HG03060 (cell line): ENCODE data around the gene SYNGR4.

Experiments used
- ATAC-seq: cut with Tn5 transposase; IDR thresholded peaks from one replicate; pipeline ENCODE4 v1.9.1; 2021; ENCODE audit warnings: low read depth, moderate number of reproducible peaks; ENCODE audit not compliant: unreplicated experiment

SYNGR4 gene

DNA sequence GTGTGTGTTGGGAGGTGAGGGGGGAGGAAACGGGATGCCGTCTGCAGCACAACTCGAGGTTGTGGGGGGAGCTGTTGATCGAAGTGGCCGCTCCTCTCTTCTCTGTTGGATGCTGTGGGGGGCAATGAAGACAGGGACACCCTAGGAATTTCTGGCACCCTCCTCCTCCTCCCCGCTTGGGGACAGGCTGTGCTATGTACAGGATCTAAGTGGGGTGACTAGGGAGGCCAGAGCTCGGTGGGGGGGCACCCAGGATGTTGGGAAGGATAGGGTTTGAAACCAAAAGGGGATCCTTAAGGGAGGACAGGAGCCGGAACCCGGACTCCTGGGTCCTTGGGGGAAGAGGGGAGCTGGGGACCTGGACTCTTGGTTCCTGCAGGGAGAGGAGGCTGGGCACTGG is 31.3 kb downstream of the SYNGR4 start:
- ATAC-seq, result no peak

DNA sequence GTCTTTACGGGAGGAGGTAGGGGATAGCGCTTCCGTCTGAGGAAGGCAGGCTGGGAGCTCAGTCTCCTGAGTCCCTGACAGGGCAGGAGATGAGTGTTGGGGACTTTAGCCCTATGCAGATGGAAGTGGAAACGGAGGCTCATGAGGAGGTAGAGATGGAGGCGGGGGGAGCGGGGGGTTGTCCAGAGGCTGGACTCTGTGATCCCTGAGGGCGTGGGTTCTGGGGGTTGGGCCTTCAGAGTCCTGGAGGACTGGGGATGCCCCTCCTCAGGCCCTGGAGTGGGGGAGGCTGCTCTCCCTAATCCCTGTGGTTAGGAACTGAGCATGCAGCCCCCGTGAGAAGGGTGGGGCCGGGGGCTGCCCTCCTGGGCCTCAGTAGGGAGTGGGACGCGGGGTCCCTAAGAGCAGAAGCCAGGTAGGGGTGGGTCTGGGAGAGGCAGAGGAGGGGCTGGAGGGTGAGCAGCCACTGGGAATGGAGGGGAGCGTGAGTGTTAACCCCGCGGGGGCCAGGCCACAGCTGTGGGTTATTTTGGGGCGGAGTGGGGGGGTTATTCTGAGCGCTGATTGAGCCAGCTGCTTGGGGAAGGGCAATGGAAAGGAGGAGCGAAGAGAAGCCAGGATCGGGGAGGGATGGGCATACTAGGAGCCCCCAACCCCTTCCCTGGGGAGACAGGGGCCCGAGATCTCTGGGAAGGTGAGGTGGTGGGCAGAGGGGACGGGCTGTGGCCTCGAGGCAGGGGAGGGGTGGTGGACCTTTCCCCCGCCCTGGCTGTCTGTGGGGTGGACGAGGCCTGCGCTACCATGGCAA is 32.1 kb downstream of the SYNGR4 start:
- ATAC-seq, result no peak

DNA sequence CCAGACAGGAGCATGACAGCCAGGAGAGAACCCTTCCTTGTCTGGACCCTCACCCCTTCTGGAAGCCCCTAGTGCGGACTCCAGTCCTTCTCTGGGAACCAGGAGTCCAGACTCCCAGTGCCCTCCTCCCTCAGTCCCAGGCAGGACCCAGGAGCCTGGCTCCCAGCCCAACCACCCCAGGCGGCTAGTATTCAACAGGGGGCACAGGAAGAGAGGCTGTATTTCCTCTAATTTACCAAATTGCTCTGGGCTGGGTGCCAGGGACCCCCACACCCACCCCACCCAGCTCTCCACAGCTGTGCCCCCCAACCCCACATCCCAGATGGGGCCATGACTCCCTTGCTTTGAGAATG is 32.6 kb downstream of the SYNGR4 start:
- ATAC-seq, result no peak

DNA sequence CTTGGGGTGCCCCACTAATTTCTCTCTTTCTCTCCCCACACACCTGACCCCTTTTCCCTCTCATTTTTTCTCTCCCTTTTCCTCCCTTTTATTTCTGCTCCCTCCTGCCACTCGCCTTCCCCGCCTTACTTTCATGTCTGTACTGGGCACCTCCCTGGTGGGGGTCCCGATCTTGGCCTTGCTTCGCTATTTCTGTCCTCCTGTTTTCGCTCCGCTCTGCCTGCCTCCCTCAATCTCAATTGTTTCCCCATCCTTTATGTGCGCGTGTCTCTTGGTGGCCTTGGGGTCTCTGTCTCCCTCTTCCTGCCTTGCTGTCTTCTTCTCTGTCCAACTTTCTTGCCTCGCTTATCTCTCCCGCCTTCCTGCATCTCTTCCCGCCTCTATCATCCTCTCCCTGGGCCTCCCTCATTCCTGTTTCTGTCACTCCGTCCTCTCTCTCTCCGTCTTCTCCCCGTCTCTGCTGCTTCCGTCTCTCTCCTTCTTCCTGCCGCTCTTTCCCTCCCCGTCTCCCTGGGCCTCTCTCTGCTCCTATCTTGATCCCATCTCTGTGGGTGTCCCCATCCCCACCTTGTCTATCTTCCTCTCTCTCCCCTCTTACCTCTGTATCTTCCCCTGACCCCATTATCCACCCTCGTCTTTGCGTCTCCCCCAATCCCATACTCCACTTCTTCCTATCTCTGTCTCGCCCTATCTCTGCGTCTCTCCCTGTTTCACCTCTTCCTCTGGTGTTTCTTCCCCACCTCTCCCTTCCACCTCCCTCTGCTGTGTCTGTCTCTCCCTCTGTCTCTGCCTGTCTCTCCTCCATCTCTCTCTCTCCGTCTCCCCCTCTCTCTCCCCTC is 33.3 kb downstream of the SYNGR4 start:
- ATAC-seq, result no peak

DNA sequence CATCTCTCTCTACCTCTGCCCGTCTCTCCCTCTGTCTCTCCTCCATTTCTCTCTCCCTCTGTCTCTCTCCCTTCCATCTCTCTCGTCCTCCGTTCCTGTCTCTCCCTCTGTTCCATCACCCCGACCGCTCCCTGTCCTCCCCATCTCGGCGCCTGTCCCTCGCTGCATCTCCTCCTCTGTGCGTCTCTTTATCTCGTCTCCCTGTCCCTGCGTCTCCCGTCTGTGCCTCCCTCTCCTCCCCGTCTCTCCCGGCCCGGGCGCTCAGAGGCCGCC is 33.9 kb downstream of the SYNGR4 start:
- no peak for ATAC-seq

DNA sequence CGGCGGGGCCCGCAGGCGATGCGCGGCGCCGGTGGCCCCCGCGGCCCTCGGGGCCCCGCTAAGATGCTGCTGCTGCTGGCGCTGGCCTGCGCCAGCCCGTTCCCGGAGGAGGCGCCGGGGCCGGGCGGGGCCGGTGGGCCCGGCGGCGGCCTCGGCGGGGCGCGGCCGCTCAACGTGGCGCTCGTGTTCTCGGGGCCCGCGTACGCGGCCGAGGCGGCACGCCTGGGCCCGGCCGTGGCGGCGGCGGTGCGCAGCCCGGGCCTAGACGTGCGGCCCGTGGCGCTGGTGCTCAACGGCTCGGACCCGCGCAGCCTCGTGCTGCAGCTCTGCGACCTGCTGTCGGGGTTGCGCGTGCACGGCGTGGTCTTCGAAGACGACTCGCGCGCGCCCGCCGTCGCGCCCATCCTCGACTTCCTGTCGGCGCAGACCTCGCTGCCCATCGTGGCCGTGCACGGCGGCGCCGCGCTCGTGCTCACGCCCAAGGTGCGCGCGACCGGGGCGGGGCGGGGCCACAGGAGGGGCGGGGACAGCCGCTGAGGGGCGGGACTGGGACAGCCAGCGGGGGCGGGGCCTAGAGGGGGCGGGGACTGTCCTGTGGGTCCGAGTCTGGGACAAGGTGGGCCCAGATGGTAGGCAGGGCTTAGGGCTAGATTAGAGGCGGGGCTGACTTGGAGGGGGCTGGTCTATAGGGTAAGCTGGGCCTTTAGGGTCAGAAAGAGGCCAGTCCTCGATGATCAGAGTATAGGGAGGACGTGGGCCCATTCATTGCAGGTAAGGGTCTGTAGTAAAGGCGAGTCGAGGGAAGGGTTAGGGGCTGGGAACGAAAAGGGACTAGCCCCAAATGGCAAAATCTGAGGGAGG is 34.4 kb downstream of the SYNGR4 start:
- ATAC-seq, result no peak

DNA sequence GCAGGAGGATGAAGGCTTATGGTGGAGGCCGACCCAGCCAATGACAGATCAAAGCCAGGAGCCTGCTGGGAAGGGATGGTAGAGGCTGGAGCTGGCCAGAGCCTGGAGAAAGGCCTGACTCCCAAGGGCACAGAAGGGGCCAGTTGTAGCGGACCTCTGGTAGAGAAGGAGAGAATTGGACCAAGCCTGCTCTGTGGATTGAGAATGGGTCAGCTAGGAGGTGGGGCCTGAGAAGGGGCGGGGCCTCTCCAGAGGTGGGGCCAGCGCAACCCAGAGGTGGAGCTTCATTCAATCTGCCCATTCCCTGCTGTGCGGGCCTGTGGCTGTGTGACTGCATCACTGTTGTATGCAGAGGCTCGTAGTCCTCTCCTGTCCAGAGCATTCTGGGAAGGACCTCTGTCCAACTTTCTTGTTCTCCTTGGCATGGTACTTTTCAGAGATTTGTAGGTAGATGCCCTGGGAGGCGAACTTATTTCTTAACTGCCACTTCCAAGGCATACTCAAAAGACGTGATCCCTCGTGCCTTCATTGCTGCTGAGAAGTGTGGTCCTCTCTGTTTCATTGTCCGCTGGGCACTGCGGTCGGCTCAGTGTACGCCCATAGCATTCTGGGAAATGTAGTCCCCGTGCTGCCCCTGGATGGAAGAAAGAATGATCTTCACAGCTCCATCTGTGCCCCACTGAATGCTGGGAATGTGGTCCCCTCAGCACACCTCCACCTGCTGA is 36.0 kb downstream of the SYNGR4 start:
- ATAC-seq, result no peak

DNA sequence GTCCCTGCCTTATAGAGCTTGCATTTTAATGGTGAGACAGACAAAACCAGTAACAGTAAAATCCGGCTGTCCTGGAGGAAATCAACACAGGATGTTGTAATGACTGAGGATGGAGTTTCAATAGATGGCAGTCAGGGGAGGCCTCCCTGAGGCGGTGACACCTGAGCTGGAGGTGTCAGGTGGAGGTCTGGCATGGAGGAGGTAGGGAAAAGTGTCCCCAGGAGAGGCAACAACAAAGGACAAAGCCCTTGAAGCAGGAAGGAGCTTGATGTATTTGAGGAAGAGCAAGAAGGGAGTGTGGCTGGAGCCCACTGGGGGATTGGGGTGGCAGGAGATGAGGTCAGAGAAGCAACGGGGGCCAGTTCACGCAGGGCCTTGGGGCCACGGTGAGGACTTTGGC is 37.1 kb downstream of the SYNGR4 start:
- ATAC-seq, result no peak

DNA sequence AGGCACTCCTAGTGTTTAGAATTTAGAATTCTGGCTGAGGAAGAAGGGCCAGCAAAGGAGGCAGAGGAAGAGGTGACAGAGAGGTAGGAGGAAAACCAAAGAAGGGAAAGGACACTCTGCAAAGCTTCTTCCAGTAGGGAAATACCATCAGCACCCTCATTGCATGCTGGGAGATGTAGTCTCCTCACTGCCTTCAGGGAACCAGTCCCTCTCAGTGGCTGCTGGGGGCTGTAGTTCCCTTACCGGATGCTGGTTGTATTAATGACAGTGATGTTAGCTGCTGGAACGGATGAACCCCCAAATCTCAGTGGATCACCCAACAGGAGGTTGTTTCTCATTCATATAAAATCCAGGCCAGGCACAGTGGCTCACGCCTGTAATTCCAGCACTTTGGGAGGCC is 39.4 kb downstream of the SYNGR4 start:
- ATAC-seq, result no peak

DNA sequence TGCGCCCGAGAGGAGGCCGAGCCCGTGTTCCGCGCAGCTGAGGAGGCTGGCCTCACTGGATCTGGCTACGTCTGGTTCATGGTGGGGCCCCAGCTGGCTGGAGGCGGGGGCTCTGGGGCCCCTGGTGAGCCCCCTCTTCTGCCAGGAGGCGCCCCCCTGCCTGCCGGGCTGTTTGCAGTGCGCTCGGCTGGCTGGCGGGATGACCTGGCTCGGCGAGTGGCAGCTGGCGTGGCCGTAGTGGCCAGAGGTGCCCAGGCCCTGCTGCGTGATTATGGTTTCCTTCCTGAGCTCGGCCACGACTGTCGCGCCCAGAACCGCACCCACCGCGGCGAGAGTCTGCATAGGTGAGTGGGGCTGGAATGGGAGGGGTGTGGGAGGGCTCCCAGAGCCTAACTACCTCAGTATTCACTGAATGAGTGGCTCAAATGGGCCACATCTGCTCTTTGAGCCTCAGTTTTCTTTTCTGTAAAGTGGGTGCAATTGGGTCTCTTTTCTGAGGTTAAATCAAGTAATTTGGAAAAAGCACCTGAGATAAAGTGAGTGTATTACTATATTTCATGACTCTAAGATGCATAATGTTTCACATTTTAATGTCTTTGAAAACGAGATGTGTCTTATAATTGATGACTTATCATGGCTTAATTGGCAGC is 41.0 kb downstream of the SYNGR4 start:
- ATAC-seq, result no peak

DNA sequence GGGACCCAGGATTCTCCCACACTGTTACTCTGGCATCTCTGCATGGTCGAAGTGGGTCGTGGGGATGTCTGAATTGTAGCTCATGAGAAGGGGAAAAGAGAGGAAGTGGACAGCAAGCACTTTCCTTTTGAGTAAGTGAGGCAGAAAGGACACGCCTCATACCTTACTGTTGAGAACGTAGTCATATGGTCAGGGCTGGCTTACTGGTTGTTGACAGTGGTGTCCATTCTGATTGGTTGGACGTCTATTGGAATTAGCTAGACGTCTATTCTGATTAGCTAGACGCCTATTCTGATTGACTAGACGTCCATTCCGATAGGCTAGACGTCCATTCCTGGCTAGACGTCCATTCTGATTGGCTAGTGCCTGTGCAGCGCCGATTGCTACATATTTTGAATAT is 41.7 kb downstream of the SYNGR4 start:
- no peak for ATAC-seq

DNA sequence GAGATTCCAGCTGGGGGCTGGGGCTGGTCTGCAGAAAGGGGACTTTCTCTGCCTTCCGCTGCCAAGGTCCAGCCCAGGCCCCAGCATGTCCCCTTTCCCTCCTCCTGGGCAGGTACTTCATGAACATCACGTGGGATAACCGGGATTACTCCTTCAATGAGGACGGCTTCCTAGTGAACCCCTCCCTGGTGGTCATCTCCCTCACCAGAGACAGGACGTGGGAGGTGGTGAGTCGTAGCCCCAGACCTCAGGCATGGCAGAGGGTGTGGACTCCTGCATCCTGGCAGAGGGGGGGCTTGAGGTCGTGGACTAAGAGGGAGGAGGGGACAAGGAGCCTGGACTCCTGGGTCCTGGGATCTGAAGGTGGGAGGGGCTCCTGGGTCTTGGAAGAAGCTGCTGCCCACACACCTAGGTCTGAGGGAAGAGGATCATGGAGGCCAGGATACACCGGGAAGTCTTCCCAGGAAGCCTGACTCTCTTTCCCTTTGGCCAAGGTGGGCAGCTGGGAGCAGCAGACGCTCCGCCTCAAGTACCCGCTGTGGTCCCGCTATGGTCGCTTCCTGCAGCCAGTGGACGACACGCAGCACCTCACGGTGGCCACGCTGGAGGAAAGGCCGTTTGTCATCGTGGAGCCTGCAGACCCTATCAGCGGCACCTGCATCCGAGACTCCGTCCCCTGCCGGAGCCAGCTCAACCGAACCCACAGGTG is 49.9 kb downstream of the SYNGR4 start:
- no peak for ATAC-seq

DNA sequence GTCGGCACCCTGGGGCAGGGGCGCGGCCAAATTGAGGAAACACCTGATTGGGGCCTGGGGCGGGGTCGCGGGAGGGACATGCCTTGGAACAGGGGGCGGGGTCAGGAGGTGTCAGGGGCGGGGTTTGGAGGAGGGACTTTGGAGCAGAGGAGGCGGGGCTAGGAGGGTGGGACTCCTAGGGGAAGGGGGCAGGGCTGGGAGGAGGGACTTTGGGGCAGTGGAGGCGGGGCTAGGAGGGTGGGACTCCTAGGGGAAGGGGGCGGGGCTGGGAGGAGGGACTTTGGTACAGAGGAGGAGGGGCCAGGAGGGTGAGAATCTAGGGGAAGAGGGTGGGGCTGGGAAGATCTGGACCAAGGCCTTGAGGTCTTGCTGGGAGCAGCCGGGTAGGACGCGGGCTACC is 51.2 kb downstream of the SYNGR4 start:
- no peak for ATAC-seq

DNA sequence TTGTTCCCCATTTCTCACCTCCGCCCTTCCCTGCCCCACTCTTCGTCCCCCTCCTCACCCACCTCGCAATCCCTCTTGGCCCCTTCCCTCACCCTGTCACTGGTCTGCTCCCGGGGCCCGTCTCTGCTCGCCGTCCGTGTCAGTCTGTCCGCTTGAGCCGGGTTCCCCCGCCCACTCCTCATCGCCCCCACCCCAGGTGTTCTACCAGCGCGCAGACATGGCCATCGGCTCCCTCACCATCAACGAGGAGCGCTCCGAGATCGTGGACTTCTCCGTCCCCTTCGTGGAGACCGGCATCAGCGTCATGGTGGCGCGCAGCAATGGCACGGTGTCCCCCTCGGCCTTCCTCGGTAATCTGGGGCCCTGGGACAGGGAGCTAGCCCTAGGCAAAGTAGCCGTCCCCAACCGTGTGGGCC is 51.6 kb downstream of the SYNGR4 start:
- no peak for ATAC-seq

DNA sequence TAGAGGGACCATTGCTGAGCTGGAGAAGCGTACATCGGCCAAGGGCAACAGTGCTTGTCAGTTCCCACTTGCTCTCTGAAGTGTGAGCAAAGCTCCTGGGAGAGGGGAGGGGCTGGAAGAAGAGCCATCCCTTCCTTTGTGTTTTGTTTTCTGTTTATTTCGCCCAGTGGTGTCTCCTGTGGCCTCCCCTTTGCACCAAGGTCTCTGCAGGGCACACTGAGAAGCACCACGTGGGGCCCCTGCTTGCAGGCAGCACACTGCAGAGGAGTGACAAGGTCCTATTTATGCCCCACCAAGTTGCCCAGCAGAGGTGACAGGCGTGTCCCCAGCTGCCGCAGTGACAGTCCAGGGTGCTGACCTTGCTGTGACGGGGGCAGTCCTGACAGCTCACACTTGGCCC is 53.3 kb downstream of the SYNGR4 start:
- no peak for ATAC-seq

DNA sequence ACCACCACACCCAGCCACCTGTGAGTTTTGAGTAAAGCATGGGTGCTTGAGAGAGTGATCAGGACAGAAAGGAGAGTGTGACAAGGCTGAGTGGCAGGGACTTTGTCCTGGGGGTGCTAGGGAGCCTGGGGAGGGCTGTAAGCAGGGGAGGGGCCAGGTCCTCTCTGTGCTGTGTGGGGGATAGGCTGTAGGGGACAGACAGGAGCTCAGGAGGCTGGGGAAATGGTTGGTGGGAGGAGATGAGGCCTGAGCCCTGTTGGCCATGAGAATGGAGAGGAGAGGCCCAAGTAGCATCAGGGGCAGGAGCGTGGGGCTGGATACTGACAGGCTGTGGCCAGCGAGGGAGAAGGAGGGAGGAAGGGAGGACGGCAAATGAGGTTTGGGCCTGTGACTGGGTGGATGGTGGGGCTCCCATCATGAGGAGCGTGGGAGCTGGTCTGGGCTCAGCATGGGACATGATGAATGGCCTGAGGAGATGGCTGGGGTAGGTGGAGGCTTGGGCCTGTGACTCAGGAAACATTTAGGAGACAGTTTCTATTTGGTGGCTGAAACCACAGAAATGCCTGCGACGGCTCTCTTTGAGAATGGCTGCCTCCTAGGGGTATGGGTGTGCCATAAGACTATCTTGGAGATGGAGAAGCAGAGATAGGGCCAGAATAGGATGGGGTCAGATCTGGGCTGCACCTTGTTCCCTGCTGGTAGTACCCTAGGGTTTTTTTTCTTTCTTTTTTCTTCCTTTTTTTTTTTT is 54.3 kb downstream of the SYNGR4 start:
- no peak for ATAC-seq

DNA sequence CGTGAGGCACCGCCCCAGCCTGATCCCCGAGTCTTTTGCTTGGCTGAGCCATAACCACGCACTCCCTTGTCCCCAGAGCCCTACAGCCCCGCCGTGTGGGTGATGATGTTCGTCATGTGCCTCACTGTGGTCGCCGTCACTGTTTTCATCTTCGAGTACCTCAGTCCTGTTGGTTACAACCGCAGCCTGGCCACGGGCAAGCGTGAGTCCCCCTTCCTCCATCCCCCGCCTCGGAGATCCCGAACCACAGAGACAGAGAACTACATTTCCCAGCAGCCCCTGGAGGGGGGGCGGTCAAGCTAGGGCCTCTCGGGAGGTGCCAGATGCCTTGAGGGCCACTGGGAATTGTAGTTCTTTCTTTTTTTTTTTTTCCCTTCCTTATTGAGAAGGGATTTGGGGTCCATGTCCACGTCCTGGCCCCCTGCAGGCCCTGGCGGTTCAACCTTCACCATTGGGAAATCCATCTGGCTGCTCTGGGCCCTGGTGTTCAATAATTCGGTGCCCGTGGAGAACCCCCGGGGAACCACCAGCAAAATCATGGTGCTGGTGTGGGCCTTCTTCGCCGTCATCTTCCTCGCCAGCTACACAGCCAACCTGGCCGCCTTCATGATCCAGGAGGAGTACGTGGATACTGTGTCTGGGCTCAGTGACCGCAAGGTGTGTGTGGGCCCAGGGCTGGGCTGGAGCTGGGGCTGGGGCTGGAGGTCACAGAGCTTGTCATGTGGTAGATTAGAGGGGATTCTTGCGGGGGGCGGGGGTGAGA is 55.2 kb downstream of the SYNGR4 start:
- no peak for ATAC-seq

DNA sequence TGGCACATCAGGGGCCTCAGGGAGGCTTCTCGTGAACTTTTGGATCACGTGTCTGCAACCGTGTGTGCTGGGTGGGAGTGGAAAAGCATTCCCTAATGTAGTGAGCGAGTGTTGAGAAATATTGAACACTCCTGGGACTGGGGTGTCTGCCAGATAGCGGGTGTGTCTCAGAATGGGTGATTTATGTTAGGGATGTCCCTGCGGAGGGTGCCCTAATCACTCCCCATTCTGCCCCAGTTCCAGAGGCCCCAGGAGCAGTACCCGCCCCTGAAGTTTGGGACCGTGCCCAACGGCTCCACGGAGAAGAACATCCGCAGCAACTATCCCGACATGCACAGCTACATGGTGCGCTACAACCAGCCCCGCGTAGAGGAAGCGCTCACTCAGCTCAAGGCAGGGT is 57.4 kb downstream of the SYNGR4 start:
- no peak for ATAC-seq
